Vagina (tissue), 2 donors: ENCODE data around the gene WDR72.

Experiments
- POLR2A ChIP-seq, 2 donors: fragments of 450-650 bp; IDR thresholded peaks; one replicate each; pipeline ENCODE4 v1.6.1; 2017; ENCODE audit warnings: antibody characterized with exemption in 2 of 2, mild to moderate bottlenecking in 2 of 2, moderate library complexity in 2 of 2
- POLR2AphosphoS5 ChIP-seq, 2 donors: sonication (generic); formaldehyde crosslinking; IDR thresholded peaks; one replicate each; pipeline ENCODE4 v1.9.0; 2017; ENCODE audit warnings: antibody characterized with exemption in 2 of 2, mild to moderate bottlenecking in 2 of 2, low read depth in 1 of 2; ENCODE audit not compliant: insufficient read depth in 1 of 2
- TF ChIP-seq, protein P1 (sequence below), 3 experiments: fragments of 450-650 bp in 2 of 3; fragments of 200-600 bp in 1 of 3; sonication (generic) in 1 of 3; IDR thresholded peaks; one replicate each; pipeline ENCODE4 v1.5.1; 2017 to 2019; ENCODE audit warnings: antibody characterized with exemption in 3 of 3, mild to moderate bottlenecking in 2 of 3, moderate library complexity in 2 of 3

DNA sequence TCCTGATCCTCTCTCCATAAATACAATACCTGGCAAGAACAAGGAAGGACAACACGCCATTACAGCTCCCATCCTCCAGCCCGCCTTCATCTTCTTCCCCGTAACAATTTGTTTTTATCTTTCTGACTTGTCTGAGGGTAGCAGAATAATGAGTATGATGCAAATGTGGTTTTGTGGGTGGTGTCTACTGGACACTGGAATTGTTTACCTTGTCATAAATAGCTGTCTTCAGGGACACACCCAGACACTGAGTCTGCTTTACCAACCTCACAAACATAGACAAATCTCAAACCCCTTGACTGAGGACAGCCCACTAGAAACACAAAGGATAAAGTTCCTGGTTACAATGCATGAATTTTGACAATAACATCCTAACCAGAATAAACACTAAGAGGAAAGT, 13.4 kb downstream of the WDR72 start:
- TF ChIP-seq POLR2A (IDR thresholded peaks at IDR 0.05) (no peak), POLR2AphosphoS5 (IDR thresholded peaks at IDR 0.05; ENCODE audit: insufficient read depth in 1 of 2, low read depth in 1 of 2) (no peak)
- TF ChIP-seq, protein P1, sequence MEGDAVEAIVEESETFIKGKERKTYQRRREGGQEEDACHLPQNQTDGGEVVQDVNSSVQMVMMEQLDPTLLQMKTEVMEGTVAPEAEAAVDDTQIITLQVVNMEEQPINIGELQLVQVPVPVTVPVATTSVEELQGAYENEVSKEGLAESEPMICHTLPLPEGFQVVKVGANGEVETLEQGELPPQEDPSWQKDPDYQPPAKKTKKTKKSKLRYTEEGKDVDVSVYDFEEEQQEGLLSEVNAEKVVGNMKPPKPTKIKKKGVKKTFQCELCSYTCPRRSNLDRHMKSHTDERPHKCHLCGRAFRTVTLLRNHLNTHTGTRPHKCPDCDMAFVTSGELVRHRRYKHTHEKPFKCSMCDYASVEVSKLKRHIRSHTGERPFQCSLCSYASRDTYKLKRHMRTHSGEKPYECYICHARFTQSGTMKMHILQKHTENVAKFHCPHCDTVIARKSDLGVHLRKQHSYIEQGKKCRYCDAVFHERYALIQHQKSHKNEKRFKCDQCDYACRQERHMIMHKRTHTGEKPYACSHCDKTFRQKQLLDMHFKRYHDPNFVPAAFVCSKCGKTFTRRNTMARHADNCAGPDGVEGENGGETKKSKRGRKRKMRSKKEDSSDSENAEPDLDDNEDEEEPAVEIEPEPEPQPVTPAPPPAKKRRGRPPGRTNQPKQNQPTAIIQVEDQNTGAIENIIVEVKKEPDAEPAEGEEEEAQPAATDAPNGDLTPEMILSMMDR (IDR thresholded peaks at IDR 0.05): no peak
